Activated CD8-positive, alpha-beta memory T cell treated with anti-CD3 and anti-CD28 coated beads for 1 hour (primary cell): ENCODE results near the gene SLC23A3.

ENCODE experiments used
- DNase-seq, 2 donors: peaks; one replicate each; pipeline ENCODE4 v3.0.0-alpha.2; 2020; ENCODE audit warnings: low read depth in 1 of 2; ENCODE audit errors: extremely low read depth in 1 of 2

SLC23A3 gene

DNA sequence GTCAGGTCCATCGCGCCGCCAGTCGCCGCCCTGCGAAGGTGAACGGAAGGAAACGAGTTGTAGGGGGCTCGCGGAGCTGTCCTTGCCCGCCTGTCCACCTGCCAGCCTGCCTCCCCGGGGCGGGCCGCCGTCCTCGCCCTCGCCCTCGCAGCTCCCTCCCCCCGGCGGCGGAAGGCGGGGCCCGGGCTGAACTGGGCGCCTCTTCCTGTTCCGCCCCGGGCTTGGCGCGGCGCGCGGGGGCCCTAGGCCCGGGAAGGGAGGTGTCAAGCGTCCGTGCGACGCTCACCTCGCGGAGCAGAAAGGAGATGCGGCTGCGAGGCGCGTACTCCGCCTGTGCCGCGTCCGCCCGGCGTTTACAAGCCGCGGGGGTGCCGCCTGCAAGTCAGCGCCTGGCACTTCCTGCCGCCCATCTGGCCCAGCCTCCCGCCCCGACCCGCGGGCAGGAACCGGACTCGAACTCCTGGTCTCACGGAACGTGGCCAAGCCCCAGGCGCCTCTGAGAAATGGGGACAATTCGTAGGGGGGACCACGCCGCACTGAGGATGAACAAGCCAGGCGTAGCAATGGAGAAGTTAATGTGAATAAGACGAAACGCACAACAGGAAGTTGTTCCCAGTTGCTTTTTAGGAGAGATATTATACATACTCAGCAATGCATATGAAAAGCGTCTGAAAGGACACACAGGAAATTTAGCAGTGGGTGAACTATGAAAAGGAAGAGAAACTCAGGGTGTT is 7.2 kb upstream of the SLC23A3 start, which contains the start of gene CNPPD1:
CNPPD1 (minus strand) TSS at position 108 of the 734 bp plus-strand sequence; CDS start at position 11, 97 bp downstream.
- DNase-seq: peak; percentile 47 to 82

DNA sequence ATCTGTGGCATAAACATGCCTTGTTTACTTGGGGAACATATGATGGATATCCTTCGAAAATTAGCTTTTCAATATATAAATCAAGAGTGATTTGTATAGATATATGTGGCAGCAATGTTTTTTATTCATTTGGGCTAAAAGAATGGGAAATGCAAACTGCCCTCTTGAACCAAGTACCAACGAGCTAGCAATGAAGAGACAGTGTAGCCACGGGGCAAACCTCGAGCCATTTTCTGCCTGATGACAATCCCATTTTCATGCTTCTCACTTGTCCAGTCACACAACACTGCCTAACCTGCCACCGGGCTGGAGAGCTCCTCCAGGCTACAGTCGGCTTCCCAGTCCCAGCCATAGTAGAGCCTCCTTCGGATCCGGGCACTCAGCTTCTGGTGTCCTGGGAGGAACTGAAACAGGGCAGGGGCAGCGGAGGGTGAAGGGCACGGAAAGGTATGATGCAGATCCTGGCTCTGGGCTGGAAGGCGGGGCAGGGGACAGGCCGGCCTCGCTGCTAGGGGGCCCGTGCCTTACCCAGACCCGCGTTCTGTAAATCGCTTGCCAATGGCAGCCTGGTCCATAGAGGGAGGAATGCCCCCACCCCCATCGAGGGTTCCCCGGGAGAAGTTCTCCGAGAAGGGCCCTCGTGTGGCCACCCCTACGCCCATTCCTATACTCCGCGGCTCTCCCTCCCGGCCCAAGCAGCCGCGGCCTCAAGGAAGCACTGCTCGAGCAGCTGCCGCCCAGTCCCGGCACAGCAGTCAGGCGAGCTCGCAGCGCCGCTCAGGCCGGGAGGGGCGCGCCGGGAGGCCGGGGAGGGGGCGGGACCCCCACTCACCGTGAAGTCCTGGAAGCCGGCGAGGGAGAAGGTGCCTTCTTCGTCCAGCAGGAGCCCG is 6.3 kb upstream of the SLC23A3 start:
- no peak for DNase-seq

DNA sequence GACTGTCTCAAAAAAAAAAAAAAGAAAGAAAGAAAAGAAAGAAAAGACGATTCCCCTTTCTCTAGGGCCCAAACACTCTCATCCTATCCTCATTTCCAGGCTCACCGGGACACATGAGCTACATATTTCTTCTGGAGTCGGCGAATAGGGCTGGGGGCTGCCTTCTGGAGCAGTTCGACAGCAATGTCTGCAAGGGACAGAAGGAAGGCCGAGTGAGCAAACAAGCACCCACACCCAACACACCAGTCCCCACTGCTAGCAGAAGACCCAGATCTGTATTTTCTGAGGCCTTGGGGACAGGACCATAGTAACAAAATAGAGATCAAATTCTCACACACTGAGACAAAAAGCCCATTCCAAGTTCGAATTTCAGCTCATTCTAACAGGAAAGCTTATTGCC is 5.7 kb upstream of the SLC23A3 start:
- no peak for DNase-seq

GRCh38 chr2:219174801-219175200 is 5.0 kb upstream of the SLC23A3 start:
- DNase-seq: no peak

GRCh38 chr2:219174146-219174545 is 4.3 kb upstream of the SLC23A3 start:
- no peak for DNase-seq

- no peak for DNase-seq
These were observed 3.3 kb upstream of the SLC23A3 start for GRCh38 chr2:219173176-219173575.

GRCh38 chr2:219172231-219173154 is 2.7 kb upstream of the SLC23A3 start:
- DNase-seq: no peak

GRCh38 chr2:219171231-219171651 is 1.4 kb upstream of the SLC23A3 start:
- no peak for DNase-seq

DNA sequence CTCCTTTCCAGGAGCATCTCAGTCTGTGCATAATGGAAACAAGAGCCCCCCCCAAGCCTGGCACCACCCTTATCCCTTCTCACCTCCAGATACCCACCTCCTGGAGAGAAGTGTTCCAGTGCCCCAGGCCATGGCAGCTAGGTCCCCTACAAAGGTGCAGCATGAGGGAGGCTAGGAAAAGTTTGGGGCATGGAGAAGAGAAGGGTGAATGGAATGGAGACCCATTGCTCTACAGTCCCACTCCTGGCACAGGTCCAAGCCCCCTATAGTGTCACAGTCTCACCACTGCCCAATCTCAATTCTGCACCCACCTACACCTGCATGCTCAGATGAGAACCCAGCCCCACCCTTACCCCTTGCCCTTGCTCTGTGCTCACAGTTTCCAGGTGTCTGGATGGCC is 897 bp downstream of the SLC23A3 start:
- no peak for DNase-seq

- DNase-seq: no peak
These were observed 1.3 kb downstream of the SLC23A3 start for GRCh38 chr2:219168526-219168925.

DNA sequence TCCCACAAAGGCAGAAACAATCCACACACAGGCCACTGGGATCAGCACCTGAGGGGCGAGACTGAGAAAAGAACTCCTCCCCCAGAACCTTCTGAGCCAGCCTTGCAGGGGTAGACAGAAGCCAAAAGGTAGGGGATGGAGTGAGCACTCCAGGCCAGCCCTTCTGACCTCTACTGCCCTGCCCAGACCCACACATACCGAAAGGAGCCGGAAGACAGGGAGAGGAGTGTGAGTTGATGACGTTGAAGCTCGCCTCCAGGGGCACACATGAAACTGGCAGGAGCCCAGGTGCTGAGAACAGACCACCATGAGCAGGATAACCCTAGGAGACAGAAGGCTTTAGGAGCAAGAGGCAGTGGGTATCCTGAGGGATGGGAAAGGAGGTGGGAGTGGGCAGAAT is 1.8 kb downstream of the SLC23A3 start:
- no peak for DNase-seq

DNA sequence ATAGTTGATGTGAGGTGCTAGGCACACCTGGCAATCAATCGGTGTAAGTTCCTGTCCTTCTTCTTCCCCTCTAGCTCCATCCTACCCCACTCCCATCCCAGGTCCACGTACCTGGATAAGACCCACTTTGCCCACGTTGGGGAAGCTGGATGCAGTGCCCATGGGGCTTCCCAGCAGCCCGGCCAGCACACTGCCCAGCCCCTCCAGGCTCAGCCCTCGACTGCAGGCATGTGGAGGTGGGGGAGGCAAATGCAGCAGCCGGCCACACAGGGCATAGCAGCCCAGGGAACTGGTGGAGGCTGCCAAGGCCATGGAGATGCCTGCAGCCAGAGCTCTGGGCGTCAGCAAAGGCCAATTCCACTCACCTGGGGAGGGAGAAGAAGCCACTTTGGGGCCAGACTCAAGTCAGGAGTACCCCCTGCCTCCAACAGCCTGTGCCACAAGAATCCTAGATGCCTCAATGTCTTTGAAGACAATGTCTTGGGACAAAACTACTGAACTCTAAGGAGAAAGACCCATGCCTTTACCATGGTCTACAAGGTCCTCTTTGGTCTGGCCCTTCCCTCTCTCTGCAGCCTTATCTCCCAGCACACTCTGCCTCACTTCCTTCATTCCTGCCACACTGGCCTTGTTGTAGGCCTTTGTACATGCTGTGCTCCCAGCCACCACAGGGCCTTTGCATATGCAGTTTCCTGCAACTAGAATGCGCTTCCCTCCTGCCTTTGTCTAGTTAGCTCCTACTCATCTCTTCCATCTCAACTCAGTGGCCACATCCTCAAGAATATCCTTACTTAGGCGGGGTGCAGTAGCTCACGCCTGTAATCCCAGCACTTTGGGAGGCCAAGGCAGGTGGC is 4.5 kb downstream of the SLC23A3 start:
- no peak for DNase-seq

DNA sequence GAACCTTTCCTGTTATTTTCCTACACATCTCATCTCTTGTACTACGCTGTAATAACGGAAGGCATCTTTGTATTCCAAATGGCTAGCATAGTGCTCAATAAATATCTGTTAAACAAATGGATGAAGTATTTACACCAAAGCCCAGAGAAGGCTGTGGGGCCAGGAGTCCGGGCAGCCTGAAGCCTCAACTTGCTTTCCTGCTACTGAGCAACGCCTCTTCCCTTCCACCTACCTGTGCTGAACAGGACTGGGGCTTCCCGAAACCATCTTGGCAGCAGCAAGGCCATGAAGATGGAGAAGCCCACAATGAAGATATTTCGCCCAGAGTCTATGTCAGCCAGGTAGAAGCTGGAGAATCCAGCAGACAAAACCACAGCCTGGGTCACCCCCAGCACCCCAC is 6.7 kb downstream of the SLC23A3 start:
- DNase-seq: no peak

DNA sequence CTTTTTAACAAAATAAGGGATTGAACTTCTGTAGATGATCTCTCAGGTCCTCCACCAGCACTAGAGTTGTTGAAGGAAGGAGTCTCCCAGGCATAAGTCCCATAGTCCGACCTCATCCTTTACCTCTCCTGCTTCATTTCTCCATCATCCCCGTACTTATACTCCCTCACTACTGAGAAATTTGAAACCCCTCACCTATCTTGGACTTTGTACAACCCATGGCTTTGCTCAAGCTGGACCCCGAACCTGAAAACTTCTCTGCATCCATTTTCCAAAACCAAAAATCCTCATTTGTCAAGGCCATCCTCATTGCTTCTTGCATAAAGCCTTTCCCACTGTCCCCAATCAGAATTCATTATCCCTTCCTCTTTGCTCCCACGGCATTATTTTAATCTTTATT is 8.7 kb downstream of the SLC23A3 start:
- DNase-seq: no peak

DNA sequence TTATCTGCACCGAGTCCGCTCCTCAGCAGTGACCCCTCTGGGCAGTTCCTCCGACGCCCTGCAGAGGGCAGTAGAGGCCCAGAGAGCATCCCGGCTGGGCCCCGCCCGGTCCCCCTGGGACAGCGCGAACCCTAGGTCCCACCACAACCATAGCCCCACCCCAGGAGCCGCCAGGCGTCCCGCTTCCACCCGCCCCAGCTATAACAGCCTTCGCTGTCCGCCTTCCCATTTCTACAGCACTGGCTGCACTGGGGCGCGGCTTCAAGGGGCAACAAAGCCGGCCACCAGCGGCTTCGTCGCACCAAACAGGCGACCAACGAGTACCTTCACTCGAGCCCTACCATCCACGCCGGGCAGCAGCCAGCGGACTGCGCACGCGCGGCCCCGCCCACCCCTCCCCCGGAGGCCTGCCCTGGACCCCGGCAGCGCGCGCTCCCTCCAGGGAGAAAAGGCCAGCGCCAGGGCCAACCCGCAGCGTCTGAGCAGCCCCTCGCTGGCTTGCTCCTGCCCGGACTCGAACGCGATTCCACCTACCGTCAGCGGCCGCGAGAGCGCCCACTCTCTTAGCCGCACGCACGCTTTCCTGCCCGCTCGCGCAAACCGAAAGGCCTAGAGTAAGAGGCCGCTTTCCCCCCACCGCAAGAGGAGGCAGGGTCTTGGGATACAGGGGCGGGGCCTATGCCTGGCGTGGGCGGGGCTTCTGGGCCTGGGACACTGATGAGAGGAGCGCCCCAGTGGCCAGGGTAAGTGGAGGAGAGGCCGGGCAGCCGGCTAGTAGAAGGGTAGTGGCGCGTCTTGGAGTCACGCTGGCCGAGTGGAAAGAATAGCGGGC is 9.4 kb downstream of the SLC23A3 start, which contains the start of gene NHEJ1:
NHEJ1 (minus strand) TSS at position 630 of the 832 bp plus-strand sequence. CDS start 2,453 bp downstream, outside the sequence.
- DNase-seq: peak; percentile 75 to 84

DNA sequence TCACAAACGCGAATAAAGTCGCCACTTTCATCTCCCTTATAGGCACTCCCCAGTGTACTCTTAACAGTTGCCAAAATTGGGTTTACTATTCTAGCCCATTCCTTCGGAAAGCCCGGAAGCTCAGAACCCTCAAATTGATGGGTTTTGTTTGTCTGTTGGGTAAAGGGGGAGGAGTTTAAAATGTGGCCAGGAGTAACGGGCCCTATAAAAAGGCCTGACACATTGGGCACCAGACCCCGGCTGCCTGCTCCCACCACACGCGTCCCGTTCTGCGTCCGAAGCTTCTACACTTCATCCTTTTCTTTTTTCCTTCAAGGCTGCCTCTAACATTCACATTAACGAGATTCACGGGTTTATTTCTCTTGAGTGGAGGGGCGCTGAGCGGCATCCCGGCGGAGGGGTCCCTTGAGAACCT is 10.1 kb downstream of the SLC23A3 start:
- DNase-seq: no peak

- no peak for DNase-seq
These were observed 11.2 kb downstream of the SLC23A3 start for GRCh38 chr2:219158586-219158985.

DNA sequence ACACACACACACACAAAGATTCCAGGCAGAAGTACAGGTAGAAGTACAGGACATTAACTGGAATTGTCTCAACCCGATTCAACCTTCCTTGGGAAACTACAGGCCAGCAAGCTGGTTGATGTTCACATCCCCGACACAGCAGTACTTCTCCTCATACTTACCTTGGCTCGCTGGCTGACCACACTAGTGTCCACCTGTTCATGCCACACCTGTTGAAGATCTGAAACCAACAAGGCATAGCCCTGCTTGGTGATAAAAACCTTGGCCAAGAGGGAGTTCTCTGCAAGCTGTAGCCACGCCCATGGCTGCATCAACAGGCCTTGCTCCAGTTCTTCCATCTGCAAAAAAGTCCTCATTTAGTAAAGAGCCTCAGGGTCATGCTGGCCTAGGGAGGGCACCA is 11.8 kb downstream of the SLC23A3 start:
- DNase-seq: no peak

DNA sequence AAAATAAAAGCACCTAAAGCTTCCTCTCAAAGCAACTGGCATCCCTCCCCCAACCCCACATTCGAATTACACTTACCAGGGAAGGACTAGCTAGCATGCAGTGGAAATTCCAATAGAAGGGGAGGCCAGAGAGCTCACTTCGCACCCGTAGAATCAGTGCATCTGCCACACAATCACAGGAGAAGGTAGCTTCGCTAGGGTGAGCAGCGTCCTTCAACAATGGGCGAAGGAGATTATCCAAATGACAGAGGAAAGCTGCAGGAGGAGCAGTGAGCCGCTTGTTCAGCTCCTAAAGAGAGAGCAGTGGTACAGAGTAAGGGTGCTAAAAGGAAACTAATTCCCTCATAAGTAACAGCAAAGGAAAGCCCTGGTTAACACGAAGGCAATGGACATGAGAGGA is 12.4 kb downstream of the SLC23A3 start:
- DNase-seq: no peak
